ENCODE measurements around the gene RNASET2. TPM values are rescaled to one million over a fixed set of nuclear protein-coding genes. Genes with fewer than 3 reads are reported as not detected.

RNASET2 gene, protein sequence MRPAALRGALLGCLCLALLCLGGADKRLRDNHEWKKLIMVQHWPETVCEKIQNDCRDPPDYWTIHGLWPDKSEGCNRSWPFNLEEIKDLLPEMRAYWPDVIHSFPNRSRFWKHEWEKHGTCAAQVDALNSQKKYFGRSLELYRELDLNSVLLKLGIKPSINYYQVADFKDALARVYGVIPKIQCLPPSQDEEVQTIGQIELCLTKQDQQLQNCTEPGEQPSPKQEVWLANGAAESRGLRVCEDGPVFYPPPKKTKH
- total RNA-seq, result 287 and 307 TPM in 2 replicates

DNA sequence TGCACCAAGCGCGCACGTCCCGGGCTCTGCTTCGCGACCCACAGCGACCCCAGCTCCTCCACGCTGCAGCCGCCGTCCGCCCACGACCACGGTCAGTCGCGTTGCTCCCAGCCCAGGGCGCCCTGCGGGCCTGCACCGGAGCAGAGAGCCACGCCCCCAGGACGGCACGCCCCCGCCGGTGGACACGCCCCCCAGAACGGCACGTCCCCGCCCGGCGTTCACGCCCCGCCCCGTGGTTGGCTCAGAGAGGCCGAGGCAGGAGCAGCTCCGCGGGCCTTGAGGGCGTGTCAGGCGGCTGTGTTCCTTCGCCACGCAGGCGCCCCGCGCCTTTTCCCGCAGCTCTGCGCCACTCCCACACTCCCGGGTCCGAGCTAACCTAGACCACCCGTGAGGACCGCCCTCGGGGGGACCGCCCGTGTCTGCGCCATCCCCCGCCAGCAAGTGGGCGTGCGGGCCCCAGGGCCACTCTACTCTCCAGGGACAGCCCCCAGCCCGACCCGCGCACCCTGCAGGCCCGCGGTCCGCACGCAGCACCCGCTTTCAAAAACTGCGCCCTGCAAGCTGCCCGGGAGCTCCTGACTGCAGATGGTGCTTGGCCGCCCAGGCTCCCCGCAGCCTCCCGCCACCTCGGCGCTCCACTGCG, at the start of gene RNASET2:
TSS of gene RNASET2 (minus strand) at position 107 of the 643 bp plus-strand sequence. CDS start 368 bp downstream, outside the sequence.
- DNase-seq (ENCODE audit: low read depth), result peak; percentile 63

DNA sequence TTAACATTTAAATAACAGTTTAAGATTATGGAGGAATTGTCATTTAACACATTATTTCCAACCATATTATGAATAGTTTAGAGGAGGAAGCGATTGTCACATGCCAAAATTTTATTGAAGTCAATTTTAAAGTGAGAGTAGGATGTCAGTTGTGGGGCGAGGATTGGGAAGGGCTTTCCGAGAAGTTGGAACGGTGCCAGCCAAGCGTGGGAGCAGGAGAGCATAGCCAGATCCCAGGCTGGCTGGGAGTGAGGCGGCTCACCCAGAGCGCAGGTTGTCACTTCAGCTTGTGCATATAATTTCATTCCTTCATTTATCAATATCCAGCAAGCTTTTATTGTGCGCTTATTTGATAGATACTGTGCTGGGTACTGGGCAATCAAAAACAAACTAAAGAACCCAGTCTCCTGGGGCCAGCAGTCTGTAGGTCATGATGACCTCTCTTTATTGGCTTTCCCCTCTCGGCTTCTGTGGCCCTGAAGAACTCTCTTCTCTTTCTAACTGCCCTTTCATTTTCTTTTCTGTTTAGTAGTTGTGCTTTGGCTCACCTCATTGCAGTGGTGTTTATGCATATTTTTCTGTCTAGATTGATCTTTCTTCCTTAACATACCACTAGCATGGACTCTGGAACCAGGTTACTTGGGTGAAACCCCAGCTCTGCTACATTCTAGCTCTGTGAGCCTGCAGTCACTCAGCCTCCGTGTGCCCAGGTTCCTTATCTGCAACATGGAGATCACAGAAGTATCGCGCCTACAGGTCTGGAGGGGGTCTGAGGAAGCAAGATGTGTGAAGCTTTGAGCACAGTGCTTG, 49.2 kb upstream of the RNASET2 start:
- DNase-seq (ENCODE audit: low read depth), result no peak

DNA sequence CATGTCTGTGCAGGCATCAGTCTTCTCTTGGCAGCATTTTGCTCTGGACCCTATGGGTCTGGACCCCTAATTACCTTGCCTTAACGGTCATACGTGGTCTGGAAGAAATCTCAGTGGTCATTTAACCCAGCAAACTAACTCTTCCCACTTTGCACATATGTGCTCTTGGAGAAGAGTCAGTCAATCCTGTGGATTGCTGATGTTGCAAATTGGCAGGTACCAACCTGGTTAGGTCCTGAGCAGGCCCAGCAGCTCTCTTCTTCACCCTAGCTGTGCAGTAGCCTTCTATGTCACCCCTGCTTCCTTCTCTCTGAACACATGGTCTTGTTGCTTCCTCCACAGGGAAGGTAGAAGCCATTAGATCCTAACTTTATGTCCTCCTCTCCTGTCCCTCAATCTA, 44.4 kb upstream of the RNASET2 start:
- no peak for DNase-seq (ENCODE audit: low read depth)

DNA sequence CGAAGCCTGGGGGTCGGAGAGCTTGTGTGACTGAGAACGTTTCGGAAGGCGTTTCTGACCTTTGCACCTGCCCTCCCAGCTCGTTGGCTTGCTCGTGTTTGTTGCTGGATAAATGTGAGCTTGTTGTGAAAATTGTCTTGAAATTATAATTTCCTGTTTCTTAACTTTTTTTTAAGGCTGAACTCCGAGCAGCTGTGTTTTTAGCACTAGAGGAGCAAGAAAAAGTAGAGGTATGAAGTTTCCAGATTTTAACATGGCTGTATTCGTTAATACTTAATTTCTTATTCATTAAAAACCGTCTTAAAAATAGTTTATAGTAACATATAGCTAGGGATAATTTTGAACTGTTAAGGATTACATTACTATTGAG, 43.5 kb upstream of the RNASET2 start:
- DNase-seq (ENCODE audit: low read depth), result no peak

DNA sequence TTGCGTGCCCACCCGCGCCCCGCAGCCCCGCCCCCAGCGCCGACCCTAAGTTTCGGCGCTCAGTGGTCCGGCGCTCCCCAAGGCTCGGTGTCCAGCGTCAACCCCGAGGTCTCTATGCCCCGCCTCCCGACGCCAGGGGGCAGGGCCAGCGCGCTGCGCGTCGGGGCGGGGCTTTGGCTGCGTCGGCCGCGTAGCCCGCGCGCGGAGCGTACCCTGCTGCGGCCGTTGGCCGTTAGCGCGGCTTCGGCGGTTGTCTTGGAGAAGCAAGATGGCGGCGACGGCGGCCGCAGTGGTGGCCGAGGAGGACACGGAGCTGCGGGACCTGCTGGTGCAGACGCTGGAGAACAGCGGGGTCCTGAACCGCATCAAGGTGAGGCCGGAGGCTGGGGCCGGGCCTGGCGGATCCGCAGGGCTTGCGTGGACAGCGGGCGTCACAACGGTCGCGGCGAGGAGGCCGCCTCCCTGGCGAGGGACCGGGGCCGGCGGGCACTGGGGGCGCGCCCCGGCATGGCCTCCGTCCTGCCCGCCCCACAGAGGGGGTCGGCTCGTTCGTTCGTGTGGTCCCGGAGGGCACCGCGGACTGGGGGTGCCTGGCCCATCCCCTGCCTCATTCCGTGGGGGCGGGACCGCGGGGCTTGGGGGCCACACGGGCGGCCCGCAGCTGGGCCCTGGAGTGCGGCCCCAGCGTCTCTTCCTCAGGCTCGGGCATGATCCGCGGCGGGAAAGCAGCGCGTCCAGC, 43.0 kb upstream of the RNASET2 start, which contains the start of gene CEP43:
TSS of gene CEP43 (plus strand) at position 253 of the 739 bp plus-strand sequence. CDS start at position 269, 16 bp downstream.
- peak; percentile 77 for DNase-seq (ENCODE audit: low read depth)

DNA sequence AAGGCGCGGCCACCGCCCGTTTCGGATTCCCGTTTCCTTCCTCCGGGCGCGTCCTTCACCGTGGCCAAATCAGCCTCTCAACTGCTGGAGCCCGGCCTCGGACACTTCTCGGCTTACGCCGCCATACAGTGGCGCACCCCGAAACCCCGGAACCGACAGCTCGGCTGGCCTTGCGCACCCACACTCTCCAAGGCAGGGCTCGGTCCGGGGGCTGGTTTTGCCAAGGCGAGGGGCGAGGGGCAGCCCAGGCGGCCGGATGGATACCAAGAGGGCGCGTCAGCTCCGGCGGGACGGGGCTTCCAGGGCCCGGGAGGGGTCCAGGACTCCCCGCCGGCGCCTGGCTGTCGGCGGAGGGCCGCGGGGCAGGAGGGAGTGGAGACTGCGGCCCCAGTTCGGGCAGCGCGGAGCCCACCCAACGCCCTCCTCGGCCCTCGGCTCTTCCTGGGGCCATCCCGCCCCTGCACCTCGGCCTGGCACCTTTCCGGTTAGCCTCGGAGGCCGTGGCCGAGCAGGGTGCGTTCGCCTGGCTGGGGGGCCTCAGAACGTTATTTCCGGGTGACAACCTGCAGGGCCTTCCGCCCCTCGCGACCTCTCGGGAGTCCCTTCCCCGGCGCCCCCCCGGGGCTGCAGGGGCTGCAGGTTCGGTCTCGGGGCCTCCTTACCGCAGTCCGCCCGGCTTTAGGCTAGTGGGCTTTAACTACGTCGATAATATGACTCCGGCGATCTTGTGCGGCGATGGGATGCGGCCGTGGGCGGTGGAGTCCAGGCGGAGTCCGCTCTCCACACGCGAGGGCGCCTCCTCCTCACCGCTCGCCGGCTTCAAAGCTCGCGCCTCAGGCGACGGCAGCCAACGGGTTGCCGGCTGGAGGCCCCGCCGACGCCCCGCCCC, 42.1 kb upstream of the RNASET2 start:
- DNase-seq (ENCODE audit: low read depth), result no peak

DNA sequence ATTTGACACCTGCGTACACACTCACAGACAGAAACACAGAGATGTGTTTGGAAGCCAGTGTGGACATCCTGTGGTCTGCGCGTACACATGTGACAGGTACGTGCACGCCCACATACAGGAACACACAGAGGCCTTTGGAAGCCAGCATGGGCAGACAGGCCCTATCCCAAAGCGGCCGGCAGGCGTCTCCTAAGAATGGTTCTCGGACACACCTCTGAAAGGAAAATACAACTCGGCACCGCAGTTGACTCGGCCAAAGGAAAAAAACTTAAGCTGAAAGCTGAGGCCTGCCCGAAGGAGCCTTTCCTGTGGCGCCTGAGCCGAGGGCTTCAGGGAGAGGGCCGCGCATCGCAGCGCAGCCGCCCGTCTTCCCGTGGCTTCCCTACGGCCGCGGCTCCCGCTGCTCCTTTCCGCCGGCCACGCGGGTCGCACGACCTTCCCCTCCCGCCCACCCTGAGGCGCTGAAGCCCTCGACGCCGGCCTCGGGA, 41.5 kb upstream of the RNASET2 start:
- peak; percentile 72 for DNase-seq (ENCODE audit: low read depth)

DNA sequence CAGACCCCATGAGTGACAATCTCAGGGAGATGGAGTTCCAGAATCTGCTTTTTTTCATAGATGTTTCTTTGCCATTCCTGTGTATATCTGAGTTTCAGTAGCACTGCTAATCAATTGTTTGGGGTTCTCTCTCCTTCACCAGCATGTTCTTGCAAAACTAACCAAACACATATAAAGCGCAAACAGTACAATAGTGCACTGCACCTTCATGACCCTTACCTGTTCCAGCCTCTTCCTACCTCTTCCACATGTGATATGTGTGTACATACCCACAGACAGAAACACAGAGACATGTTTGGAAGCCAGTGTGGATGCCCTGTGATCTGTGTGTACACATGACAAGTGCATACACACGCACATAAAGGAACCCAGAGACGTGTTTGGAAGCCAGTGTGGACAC, 41.0 kb upstream of the RNASET2 start:
- DNase-seq (ENCODE audit: low read depth), result no peak

DNA sequence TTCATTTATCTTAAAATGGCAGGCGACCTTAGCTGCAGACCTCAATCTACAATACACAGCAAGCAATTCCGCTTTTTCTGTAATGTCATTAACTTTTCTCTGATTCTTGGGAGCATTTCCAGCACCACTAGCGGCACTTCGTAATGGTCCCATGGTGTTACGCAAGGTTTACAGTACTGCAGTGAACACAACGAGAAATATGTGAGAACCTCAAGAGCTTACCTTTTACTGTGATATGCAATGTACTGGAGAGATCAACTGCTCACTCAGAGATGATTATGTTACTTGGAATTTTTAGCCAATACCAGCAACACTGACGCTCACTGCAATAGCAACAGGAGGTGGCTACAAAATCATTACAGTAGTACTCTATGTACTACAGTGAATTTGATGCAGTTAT, 40.1 kb upstream of the RNASET2 start:
- DNase-seq (ENCODE audit: low read depth), result peak; percentile 32

DNA sequence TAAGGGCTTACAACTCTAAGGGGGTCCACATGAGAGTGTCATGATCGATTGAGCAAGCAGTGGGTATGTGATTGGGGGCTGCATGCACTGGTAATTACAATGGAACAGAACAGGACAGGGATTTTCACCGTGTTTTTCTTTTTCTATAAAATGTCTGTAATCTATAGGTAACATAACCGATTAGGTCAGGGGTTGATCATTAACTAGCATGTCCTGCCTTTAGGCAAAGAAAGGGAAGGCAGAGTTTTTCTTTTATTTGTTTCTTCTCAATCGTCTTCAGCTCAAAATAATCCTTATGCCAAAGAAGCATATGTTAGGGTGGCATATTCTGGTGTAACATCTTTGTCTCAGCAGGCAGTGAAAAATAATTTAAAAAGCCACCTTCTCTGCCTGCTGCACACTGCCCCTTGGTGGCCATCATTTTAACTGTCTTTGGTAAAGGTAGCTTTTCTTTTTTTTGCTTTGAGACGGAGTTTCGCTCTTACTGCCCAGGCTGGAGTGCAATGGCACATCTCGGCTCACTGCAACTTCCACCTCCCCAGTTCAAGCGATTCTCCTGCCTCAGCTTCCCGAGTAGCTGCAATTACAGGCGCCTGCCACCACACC, 33.2 kb upstream of the RNASET2 start:
- DNase-seq (ENCODE audit: low read depth), result peak; percentile 49

DNA sequence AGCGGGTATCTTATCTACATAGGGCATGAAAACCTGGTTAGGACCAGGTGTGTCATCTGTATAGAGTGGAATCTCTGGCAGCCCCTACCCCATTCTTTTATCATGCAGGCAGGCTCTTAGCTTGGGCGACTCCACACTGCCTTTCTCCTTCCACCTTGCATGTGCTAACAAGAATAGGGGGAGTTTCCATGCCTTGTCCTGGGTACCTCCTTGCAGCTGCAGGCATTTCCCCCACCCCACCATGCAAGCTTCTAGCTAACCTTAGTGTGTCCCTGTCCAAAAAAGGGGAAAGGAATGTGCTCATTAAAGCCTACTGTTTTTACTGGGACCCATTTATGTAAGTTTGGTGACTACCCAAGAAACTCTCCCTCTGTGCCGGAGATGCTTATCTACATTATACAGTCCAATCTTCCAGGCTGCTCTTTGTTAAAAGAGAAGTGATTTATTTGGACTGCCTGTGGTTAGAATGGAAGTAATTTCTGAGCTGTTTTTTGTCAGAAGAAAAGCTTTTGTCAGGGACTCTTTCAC, 32.4 kb upstream of the RNASET2 start:
- no peak for DNase-seq (ENCODE audit: low read depth)

DNA sequence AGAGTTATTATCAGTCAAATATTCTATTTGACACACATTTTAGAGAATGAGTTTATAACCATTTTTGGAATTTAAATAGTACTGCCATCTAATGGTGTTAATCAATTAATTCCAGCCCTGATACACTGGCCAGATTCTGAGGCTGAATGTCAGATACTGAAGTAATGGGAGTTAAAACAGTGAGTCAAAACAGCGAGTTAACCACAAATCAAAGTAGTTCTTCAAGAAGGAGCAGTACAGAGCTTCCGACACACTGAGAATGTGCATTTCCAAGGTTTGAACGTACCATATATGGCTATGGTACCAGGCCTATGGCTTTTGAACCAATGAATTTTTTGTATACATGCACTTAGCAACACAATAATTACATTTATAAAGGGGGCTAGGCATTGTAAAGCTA, 31.6 kb upstream of the RNASET2 start:
- no peak for DNase-seq (ENCODE audit: low read depth)

DNA sequence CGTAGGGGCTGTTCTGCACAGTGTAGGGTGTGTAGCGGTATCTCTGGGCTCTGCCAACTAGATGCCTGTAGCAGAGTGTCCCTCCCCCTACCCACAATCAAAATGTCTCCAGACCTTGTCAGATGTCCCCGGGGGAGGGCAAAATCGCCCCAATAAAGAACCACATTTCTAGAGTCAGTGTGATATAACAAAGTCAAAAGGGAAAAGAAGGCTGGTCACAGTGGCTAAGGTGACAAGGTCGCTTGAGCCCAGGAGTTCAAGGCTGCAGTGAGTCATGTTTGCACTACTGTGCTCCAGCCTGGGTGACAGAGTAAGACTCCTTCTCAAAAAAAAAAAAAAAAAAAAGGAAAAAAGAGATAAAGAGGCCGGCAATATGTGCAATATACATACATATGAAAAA, 31.1 kb upstream of the RNASET2 start:
- DNase-seq (ENCODE audit: low read depth), result no peak

DNA sequence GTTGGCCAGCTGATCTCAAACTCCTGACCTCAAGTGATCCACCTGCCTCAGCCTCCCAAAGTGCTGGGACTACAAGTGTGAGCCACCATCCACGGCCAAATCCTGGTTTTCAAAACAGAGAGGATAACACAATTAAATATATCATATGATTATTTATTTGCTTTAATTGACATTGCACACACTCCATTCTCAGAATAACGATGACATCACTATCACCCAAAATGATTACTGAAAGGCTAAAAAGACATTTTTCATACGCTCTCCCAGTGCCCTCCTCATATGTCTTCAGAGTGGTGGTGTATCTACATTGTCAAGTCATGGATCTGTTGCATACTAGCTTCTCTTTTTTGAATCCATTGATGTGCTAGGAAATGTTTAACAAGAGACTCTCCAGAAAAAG, 24.4 kb upstream of the RNASET2 start:
- no peak for DNase-seq (ENCODE audit: low read depth)

DNA sequence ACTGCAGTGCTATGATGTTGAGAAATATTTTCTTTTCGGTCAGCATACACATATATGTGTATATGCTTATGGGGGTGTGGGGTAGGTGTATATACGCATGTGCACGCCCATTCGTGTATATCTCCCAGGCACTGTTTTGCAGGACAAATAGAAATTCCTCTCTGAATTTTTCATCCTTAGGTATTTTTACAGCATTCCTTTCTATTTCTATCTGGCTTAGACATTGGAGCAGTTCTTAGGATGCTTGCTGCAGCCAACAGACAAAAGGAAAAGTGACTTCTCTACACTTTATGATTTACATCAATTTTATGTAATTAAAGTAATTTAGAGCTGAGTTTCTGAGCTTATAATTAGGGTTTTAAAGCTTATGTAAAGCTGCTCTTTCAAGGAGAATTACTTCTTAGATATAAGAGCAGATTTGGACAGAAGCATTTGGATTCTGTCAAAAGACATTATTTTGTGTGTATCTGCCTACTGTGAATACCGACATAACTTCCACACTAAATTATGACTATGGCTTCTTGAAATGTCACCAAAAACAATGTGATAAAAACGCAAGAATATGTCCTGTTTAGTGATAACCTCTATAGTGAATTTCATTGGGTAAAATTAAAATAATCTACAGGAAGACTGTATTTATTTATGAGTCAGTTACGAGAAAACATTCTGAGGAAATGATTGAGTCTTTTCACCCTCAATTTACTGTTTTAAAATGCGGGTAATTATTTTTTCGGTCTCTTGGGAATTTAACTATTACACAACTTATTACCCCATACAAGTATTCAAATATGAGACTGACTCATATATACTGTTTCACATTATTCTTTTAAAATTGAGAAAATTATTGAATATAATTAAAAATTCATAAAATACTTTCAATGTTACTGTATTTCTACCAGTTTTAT, 21.5 kb upstream of the RNASET2 start:
- DNase-seq (ENCODE audit: low read depth), result no peak

DNA sequence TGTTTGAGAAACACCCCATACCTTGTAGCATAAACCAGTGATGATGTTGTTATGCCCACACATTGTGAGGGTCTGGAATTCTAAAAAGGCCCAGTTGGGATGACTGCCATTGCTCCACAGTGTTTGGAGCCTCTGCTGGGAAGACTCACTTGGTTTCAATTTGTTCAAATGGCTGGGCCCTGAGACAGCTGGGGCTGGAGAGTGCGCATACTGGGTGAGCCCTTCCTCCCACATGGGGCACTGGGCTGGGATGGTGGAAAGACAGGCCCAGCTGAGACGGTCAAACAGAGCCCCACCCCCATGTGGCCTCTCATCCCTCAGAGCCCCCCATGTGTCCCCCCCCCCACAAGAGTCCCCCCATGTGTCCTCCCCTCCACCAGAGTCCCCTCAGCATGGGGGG, 20.3 kb upstream of the RNASET2 start:
- DNase-seq (ENCODE audit: low read depth), result no peak

DNA sequence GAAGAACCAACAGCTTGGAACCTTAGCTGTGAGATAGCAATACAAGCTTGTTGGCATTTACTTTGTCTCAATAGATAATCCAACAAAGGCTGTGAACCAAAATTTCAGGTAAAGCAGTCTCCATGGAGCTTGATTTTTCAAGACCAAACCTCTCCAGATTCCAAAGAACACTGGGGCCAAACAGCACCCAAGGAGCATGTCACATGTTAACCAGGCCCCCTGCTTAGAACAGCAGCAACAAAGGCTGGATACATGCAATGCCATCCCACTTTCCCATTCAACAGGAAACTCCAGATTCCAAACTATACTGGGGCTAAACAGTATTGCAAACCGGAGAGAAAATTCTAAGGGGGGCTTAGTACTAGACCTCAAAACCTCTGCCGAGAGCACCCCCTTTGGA, 15.8 kb upstream of the RNASET2 start:
- DNase-seq (ENCODE audit: low read depth), result no peak

DNA sequence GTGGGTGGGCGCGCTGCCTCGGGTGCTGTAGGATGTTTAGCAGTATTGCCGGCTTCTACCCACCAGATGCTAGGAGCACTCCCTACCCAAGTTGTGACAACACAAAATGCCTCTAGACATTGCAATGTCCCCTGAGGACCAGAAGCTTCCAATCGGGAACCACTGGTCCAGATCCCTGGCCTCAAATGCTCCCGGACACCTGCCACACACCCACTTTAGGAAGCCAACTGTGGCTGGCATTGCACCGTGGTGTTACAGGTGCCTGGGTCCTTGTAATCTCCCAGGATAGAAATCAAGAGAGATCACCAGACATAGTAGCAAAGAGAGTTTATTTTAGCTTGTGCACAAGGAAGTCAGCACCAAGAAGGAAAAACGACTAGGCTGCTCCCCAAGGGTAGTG, 14.9 kb upstream of the RNASET2 start:
- no peak for DNase-seq (ENCODE audit: low read depth)

DNA sequence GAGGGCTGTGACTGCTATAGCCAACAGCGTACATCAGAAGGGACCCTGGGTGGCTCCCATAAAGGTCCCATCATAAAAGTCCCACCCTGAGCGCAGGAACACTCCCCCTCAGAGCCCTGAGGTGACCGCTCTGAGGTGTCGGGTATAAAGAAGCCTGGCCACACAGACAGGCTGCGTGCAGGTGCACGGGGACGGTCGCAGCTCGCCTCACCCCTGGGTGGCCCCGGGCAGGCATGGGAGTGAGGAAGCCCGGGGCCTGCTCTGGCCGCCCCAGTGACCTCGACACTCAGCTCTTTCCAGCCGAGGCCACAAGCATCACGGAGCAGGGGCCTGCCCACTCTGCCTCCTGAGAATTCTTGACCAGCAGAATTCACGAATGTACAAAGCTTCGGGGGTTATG, 14.4 kb upstream of the RNASET2 start:
- DNase-seq (ENCODE audit: low read depth), result no peak

All from renal cortical epithelial cell (primary cell).